ENCODE results near the gene ZNF85.

- no peak for TF ChIP-seq CTCF (IDR thresholded peaks at IDR 0.05)
- TF ChIP-seq POLR2A (IDR thresholded peaks at IDR 0.05), result no peak
- no peak for TF ChIP-seq EP300 (IDR thresholded peaks at IDR 0.05)
These were observed 10.1 kb upstream of the ZNF85 start for GRCh38 chr19:20912973-20913372.

All from suprapubic skin (tissue), 3 donors.